ENCODE results near the gene GTF2A1L. TPM values are rescaled to one million over a fixed set of nuclear protein-coding genes. Genes with fewer than 3 reads are reported as not detected.
"Not testable (repeated sequence)": the region's sequence is repeated elsewhere in the genome, so short reads cannot be mapped to it uniquely, and the experiment has no call there.

The GTF2A1L gene
- total and polyA plus RNA-seq, 4 donors, result 11.7 TPM; not detected in 3

DNA sequence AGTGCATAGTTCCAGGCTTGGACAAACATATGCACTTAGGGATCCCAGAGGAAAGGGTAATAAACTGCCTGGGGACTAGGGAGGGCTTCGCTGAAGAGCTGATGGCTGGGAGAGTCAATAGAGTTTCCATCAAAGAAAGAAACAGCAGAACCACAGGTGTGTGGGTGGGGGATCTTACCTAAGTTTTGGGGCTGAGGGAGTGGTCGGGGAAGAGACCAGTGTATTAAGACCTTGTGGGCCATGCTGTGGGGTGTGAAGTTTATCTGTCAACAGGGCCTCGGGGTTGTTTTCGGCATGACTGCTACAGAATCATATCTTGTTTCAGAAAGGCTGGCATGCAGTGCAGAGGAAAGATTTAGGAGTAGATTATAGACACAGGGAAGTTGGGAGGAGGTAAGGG, 31.2 kb upstream of the GTF2A1L start:
- H3K36me3 ChIP-seq (ENCODE audit: control insufficient read depth in 1 of 2, insufficient read depth in 2 of 2, low read length in 1 of 2), result peaks cover 2% of the 10 kb centered on the region in 2 donors
- no peaks in the 10 kb centered on the region for H3K4me1 ChIP-seq (ENCODE audit: control insufficient read depth in 1 of 2, insufficient read depth in 2 of 2, low read length in 2 of 2)
- intact Hi-C loops (cut with DNase I), result loop anchor here (5.0 to 10.0 kb wide), 2 partner anchors 112 to 114 kb away; no protein-coding TSS in a partner anchor

GRCh38 chr2:48587560-48587959, 30.1 kb upstream of the GTF2A1L start:
- H3K4me3 ChIP-seq (ENCODE audit: low read length in 2 of 2), result no peak overlapping the region
- no peaks in the 10 kb centered on the region for H3K27me3 ChIP-seq (ENCODE audit: control insufficient read depth in 1 of 2, insufficient read depth in 2 of 2, low read length in 1 of 2)
- H3K27ac ChIP-seq (ENCODE audit: low read depth in 1 of 2, low read length in 2 of 2), result no peak overlapping the region
- WGBS, 2 donors, result 86 to 90% methylated on average over 5 of the region's 5 CpGs
- DNase-seq (no peak), ATAC-seq (ENCODE audit: low FRiP score) (no peak)
- no peaks in the 10 kb centered on the region for H3K9me3 ChIP-seq (ENCODE audit: control insufficient read depth, low read length)
- intact Hi-C loops (cut with DNase I), result loop anchor here (5.0 to 10.0 kb wide), 2 partner anchors 113 to 115 kb away; no protein-coding TSS in a partner anchor
- no peaks in the 10 kb centered on the region for H3K4me1 ChIP-seq (ENCODE audit: control insufficient read depth in 1 of 2, insufficient read depth in 2 of 2, low read length in 2 of 2)
- no peaks in the 10 kb centered on the region for H3K36me3 ChIP-seq (ENCODE audit: control insufficient read depth in 1 of 2, insufficient read depth in 2 of 2, low read length in 1 of 2)

More for the DNA sequence above, 31.2 kb upstream of the GTF2A1L start:
- no peaks in the 10 kb centered on the region for H3K9me3 ChIP-seq (ENCODE audit: control insufficient read depth, low read length)
- no peak overlapping the region for H3K27ac ChIP-seq (ENCODE audit: low read depth in 1 of 2, low read length in 2 of 2)
- H3K27me3 ChIP-seq (ENCODE audit: control insufficient read depth in 1 of 2, insufficient read depth in 2 of 2, low read length in 1 of 2), result no peaks in the 10 kb centered on the region
- ATAC-seq (ENCODE audit: low FRiP score) (no peak), DNase-seq (no peak)
- H3K4me3 ChIP-seq (ENCODE audit: low read length in 2 of 2), result no peak overlapping the region
- WGBS, 2 donors, result 59 to 62% methylated on average over 4 of the region's 4 CpGs

DNA sequence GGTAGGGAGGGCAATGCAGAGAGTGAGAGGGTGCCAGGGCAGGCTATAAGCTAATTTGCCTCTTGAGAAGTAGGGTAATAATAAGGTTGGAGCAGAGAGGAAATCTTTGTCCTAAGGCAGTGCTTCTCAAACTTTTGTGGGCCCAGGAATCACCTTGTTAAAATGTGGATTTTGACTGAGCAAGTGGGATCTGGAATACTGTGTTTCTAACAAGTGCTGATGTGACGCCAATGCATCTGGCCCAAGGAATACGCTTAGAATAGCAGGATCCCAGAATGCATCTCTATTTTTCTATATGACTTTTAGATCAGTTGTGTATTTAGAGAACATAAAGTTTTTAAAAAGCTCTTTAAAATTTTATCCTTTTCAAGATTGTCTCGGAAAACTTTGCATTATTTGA, 29.7 kb upstream of the GTF2A1L start:
- no peak overlapping the region for H3K27ac ChIP-seq (ENCODE audit: low read depth in 1 of 2, low read length in 2 of 2)
- 87 to 93% methylated on average over 3 of the region's 3 CpGs for WGBS, 2 donors
- H3K36me3 ChIP-seq (ENCODE audit: control insufficient read depth in 1 of 2, insufficient read depth in 2 of 2, low read length in 1 of 2), result no peaks in the 10 kb centered on the region
- H3K9me3 ChIP-seq (ENCODE audit: control insufficient read depth, low read length), result no peaks in the 10 kb centered on the region
- no peaks in the 10 kb centered on the region for H3K4me1 ChIP-seq (ENCODE audit: control insufficient read depth in 1 of 2, insufficient read depth in 2 of 2, low read length in 2 of 2)
- intact Hi-C loops (cut with DNase I), result loop anchor here (5.0 to 10.0 kb wide), 2 partner anchors 113 to 116 kb away; no protein-coding TSS in a partner anchor
- no peaks in the 10 kb centered on the region for H3K27me3 ChIP-seq (ENCODE audit: control insufficient read depth in 1 of 2, insufficient read depth in 2 of 2, low read length in 1 of 2)
- no peak overlapping the region for H3K4me3 ChIP-seq (ENCODE audit: low read length in 2 of 2)
- ATAC-seq (ENCODE audit: low FRiP score) (no peak), DNase-seq (no peak)

DNA sequence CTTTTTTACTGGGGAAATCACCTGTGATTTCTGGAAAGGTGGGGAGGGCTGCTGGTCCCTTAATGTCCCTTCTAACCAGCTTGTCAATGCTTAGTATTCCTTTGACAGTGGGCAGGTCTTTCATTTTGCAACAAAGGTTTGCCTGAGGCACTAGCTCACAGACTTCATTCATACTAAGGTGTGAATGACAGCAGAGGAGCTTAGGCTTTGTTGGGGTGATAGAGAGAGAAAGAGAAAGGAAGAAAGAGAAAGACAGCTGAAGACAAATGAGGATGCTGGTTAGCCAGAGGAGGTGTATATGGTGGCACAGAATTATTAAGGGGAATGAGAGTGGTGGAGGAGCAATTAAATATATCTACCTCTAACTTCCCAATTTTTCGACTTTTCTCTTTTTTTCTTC, 28.9 kb upstream of the GTF2A1L start:
- WGBS, 2 donors, result 77 to 89% methylated on average over 1 of the region's 1 CpG
- no peak overlapping the region for H3K27ac ChIP-seq (ENCODE audit: low read depth in 1 of 2, low read length in 2 of 2)
- DNase-seq (no peak), ATAC-seq (ENCODE audit: low FRiP score) (no peak)
- intact Hi-C loops (cut with DNase I), result loop anchor here (5.0 to 10.0 kb wide), 2 partner anchors 114 to 116 kb away; no protein-coding TSS in a partner anchor
- no peaks in the 10 kb centered on the region for H3K36me3 ChIP-seq (ENCODE audit: control insufficient read depth in 1 of 2, insufficient read depth in 2 of 2, low read length in 1 of 2)
- no peaks in the 10 kb centered on the region for H3K9me3 ChIP-seq (ENCODE audit: control insufficient read depth, low read length)
- H3K4me3 ChIP-seq (ENCODE audit: low read length in 2 of 2), result no peak overlapping the region
- no peaks in the 10 kb centered on the region for H3K27me3 ChIP-seq (ENCODE audit: control insufficient read depth in 1 of 2, insufficient read depth in 2 of 2, low read length in 1 of 2)
- no peaks in the 10 kb centered on the region for H3K4me1 ChIP-seq (ENCODE audit: control insufficient read depth in 1 of 2, insufficient read depth in 2 of 2, low read length in 2 of 2)

- no peaks in the 10 kb centered on the region for H3K9me3 ChIP-seq (ENCODE audit: control insufficient read depth, low read length)
- DNase-seq (no peak), ATAC-seq (ENCODE audit: low FRiP score) (no peak)
- no peaks in the 10 kb centered on the region for H3K36me3 ChIP-seq (ENCODE audit: control insufficient read depth in 1 of 2, insufficient read depth in 2 of 2, low read length in 1 of 2)
- no peaks in the 10 kb centered on the region for H3K4me1 ChIP-seq (ENCODE audit: control insufficient read depth in 1 of 2, insufficient read depth in 2 of 2, low read length in 2 of 2)
- intact Hi-C loops (cut with DNase I), result loop anchor here (5.0 to 10.0 kb wide), 2 partner anchors 114 to 117 kb away; no protein-coding TSS in a partner anchor
- H3K4me3 ChIP-seq (ENCODE audit: low read length in 2 of 2), result no peak overlapping the region
- H3K27me3 ChIP-seq (ENCODE audit: control insufficient read depth in 1 of 2, insufficient read depth in 2 of 2, low read length in 1 of 2), result no peaks in the 10 kb centered on the region
- WGBS, 2 donors, result 24% methylated on average over 5 of the region's 5 CpGs
- no peak overlapping the region for H3K27ac ChIP-seq (ENCODE audit: low read depth in 1 of 2, low read length in 2 of 2)
Measured at GRCh38 chr2:48589170-48589767, 28.4 kb upstream of the GTF2A1L start.

- Histone ChIP-seq H3K4me3 (ENCODE audit: low read length in 2 of 2) (no peak overlapping the region), H3K4me1 (ENCODE audit: control insufficient read depth in 1 of 2, insufficient read depth in 2 of 2, low read length in 2 of 2) (no peaks in the 10 kb centered on the region), H3K36me3 (ENCODE audit: control insufficient read depth in 1 of 2, insufficient read depth in 2 of 2, low read length in 1 of 2) (no peaks in the 10 kb centered on the region), H3K9me3 (ENCODE audit: control insufficient read depth, low read length) (no peaks in the 10 kb centered on the region), H3K27me3 (ENCODE audit: control insufficient read depth in 1 of 2, insufficient read depth in 2 of 2, low read length in 1 of 2) (no peaks in the 10 kb centered on the region), H3K27ac (ENCODE audit: low read depth in 1 of 2, low read length in 2 of 2) (no peak overlapping the region)
- intact Hi-C loops (cut with DNase I), result no loop called here
- DNase-seq, result no peak
- 88 to 98% methylated on average over 1 of the region's 1 CpG for WGBS, 2 donors
- no peak for ATAC-seq (ENCODE audit: low FRiP score)
Measured at GRCh38 chr2:48590017-48590416, 27.6 kb upstream of the GTF2A1L start.

DNA sequence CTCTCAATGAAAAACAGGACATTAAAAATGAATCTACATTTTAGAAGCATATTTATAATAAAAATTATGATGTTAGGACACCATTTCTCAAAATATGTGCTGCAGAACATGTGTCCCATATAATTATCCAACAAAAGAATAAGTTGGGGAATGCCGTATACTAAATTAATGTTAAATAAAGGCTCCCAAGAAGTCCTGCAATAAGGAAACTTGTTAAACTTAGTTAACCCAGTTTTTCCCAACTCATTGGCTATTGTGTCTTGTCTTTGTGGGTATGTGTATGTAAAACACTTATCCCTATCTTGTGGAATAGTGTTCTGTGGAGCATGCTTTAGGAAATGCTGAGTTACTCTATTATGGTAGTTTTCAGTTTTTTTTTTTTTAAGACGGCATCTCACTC, 25.6 kb upstream of the GTF2A1L start:
- Histone ChIP-seq H3K4me1 (ENCODE audit: control insufficient read depth in 1 of 2, insufficient read depth in 2 of 2, low read length in 2 of 2) (no peaks in the 10 kb centered on the region), H3K9me3 (ENCODE audit: control insufficient read depth, low read length) (no peaks in the 10 kb centered on the region), H3K36me3 (ENCODE audit: control insufficient read depth in 1 of 2, insufficient read depth in 2 of 2, low read length in 1 of 2) (peaks cover 0 to 1% of the 10 kb centered on the region in 2 donors), H3K4me3 (ENCODE audit: low read length in 2 of 2) (no peak overlapping the region), H3K27me3 (ENCODE audit: control insufficient read depth in 1 of 2, insufficient read depth in 2 of 2, low read length in 1 of 2) (no peaks in the 10 kb centered on the region), H3K27ac (ENCODE audit: low read depth in 1 of 2, low read length in 2 of 2) (no peak overlapping the region)
- intact Hi-C loops (cut with DNase I), result no loop called here
- 90 to 94% methylated on average over 2 of the region's 2 CpGs for WGBS, 2 donors
- no peak for DNase-seq
- ATAC-seq (ENCODE audit: low FRiP score), result no peak

DNA sequence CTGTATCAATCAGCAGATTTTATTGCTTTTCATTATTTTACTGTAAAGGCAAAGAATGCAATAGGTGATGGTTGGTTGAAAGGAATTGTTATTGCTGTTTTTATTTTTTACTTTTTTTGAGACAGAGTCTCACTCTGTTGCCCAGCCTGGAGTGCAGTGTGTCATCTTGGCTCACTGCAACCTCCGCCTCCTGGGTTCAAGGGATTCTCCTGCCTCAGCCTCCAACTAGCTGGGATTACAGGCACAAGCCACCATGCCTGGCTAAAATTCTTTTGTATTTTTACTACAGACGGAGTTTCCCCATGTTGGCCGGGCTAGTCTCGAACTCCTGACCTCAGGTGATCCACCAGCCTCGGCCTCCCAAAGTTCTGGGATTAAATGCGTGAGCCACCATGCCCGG, 20.9 kb upstream of the GTF2A1L start:
- DNase-seq; H3K27ac ChIP-seq (ENCODE audit: low read depth in 1 of 2, low read length in 2 of 2); ATAC-seq (ENCODE audit: low FRiP score); H3K4me3 ChIP-seq (ENCODE audit: low read length in 2 of 2); H3K9me3 ChIP-seq (ENCODE audit: control insufficient read depth, low read length); H3K4me1 ChIP-seq (ENCODE audit: control insufficient read depth in 1 of 2, insufficient read depth in 2 of 2, low read length in 2 of 2); H3K27me3 ChIP-seq (ENCODE audit: control insufficient read depth in 1 of 2, insufficient read depth in 2 of 2, low read length in 1 of 2); intact Hi-C loops (cut with DNase I); H3K36me3 ChIP-seq (ENCODE audit: control insufficient read depth in 1 of 2, insufficient read depth in 2 of 2, low read length in 1 of 2): not testable (repeated sequence)
- WGBS, 2 donors, result 95 to 96% methylated on average over 7 of the region's 7 CpGs

- Histone ChIP-seq H3K36me3 (ENCODE audit: control insufficient read depth in 1 of 2, insufficient read depth in 2 of 2, low read length in 1 of 2) (peaks cover 0 to 1% of the 10 kb centered on the region in 2 donors), H3K4me1 (ENCODE audit: control insufficient read depth in 1 of 2, insufficient read depth in 2 of 2, low read length in 2 of 2) (no peaks in the 10 kb centered on the region), H3K4me3 (ENCODE audit: low read length in 2 of 2) (no peak overlapping the region), H3K9me3 (ENCODE audit: control insufficient read depth, low read length) (no peaks in the 10 kb centered on the region), H3K27me3 (ENCODE audit: control insufficient read depth in 1 of 2, insufficient read depth in 2 of 2, low read length in 1 of 2) (no peaks in the 10 kb centered on the region), H3K27ac (ENCODE audit: low read depth in 1 of 2, low read length in 2 of 2) (no peak overlapping the region)
- 76 to 89% methylated on average over 2 of the region's 2 CpGs for WGBS, 2 donors
- intact Hi-C loops (cut with DNase I), result no loop called here
- no peak for DNase-seq
- no peak for ATAC-seq (ENCODE audit: low FRiP score)
Measured at GRCh38 chr2:48597492-48597891, 20.2 kb upstream of the GTF2A1L start.

Data from aorta (tissue), 5 donors.